Esophagus muscularis mucosa (tissue), 3 donors: ENCODE data around the gene BRINP1.

Experiments
- EP300 ChIP-seq: sonication (generic); formaldehyde crosslinking; IDR thresholded peaks from one replicate; pipeline ENCODE4 v1.6.1; 2017; ENCODE audit warnings: antibody characterized with exemption
- TF ChIP-seq, protein P1 (sequence below), 3 experiments: fragments of 200-600 bp in 2 of 3; fragments of 450-650 bp in 1 of 3; sonication (generic) in 2 of 3; IDR thresholded peaks; one replicate each; pipeline ENCODE4 v1.5.1; 2017 to 2019; ENCODE audit warnings: antibody characterized with exemption in 3 of 3, mild to moderate bottlenecking in 2 of 3, moderate library complexity in 1 of 3

DNA sequence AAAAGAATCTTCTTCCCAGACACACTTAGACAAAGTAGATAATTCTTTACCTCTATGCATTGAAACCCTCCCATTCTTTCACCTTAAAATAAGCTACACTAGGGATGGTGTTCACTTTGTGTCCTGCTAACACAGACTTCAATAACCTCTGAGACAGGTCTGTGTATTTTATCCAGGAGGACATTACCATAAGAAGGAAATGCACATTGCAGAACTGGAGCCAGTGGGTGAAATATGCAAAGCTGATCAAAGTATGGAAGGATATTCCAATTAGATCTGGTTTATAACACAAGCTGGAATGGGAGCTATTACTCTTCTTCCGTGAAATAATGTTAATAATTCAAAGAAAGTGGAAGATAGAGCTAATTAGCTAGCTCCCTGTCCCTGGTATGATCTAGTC lies 204.1 kb downstream of the BRINP1 start:
- TF ChIP-seq, protein P1, sequence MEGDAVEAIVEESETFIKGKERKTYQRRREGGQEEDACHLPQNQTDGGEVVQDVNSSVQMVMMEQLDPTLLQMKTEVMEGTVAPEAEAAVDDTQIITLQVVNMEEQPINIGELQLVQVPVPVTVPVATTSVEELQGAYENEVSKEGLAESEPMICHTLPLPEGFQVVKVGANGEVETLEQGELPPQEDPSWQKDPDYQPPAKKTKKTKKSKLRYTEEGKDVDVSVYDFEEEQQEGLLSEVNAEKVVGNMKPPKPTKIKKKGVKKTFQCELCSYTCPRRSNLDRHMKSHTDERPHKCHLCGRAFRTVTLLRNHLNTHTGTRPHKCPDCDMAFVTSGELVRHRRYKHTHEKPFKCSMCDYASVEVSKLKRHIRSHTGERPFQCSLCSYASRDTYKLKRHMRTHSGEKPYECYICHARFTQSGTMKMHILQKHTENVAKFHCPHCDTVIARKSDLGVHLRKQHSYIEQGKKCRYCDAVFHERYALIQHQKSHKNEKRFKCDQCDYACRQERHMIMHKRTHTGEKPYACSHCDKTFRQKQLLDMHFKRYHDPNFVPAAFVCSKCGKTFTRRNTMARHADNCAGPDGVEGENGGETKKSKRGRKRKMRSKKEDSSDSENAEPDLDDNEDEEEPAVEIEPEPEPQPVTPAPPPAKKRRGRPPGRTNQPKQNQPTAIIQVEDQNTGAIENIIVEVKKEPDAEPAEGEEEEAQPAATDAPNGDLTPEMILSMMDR (IDR thresholded peaks at IDR 0.05) = no peak
- no peak for TF ChIP-seq EP300
